GM20000 (cell line): ENCODE data around the gene NEK11.

Experiments used
- DNase-seq: peaks from one replicate; pipeline ENCODE4 v3.0.0; 2012; ENCODE audit warnings: low spot score
- TF ChIP-seq, protein P1 (sequence below): IDR thresholded peaks from 2 replicates; pipeline ENCODE4 v1.5.1; 2012; ENCODE audit warnings: mild to moderate bottlenecking, control low read depth; ENCODE audit errors: extremely low read depth, missing control alignments

The NEK11 gene

DNA sequence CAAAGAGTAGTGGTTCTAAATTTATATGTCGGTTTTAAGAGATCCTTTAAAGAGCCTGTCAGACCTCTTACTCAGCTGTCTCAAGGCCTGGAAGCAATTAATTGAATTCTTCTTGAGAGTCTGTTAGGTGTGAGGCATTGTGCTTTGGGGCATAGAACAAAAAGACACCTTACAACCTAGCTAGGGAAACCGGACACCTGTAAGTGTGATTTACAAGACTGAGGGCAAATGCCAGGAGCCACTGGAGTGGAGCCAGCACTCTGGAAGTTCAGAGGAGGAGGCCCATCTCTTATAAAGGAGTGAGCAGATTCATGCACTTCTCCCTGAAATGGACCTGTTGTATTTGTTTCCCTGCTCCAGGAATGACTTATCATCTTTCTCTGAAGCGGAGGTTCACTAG, 257.2 kb downstream of the NEK11 start:
- TF ChIP-seq, protein P1, sequence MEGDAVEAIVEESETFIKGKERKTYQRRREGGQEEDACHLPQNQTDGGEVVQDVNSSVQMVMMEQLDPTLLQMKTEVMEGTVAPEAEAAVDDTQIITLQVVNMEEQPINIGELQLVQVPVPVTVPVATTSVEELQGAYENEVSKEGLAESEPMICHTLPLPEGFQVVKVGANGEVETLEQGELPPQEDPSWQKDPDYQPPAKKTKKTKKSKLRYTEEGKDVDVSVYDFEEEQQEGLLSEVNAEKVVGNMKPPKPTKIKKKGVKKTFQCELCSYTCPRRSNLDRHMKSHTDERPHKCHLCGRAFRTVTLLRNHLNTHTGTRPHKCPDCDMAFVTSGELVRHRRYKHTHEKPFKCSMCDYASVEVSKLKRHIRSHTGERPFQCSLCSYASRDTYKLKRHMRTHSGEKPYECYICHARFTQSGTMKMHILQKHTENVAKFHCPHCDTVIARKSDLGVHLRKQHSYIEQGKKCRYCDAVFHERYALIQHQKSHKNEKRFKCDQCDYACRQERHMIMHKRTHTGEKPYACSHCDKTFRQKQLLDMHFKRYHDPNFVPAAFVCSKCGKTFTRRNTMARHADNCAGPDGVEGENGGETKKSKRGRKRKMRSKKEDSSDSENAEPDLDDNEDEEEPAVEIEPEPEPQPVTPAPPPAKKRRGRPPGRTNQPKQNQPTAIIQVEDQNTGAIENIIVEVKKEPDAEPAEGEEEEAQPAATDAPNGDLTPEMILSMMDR, result no peak
- DNase-seq, result no peak

DNA sequence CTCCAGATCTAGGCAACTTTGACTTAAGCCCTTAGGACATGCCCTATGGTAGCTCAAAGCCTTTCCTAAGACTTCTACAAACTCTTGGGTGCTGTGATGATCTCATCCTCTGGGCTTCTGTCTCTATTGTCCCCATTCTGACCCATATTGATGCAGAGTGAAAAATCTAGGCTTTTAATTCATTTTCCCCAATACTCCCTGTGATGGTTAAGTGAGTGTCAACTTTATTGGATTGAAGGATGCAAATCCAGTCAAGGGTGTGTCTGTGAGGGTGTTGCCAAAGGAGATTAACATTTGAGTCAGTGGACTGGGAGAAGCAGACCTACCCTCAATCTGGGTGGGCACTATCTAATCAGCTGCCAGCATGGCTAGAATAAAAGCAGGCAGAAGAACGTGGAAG, 257.6 kb downstream of the NEK11 start:
- TF ChIP-seq, protein P1, result no peak
- DNase-seq, result no peak

DNA sequence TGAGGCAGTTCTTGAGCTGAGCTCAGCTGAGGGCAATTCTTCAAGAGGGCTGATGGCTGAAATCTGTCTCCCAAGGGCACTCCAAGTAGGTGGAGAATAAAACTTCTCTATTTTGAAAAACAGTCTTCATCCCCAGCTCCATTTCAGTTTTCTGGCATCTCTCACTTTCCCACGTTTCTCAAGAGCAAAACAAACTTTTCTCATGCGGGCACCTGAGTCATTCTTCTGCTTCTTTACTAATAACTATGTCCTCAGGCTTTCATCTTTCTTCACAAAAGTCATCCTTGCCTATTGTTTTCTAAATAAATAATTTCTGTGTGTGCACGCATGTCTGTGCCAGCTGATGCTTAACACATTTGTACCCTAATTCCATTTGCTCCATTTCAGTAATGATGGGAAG, 258.8 kb downstream of the NEK11 start:
- no peak for DNase-seq
- TF ChIP-seq, protein P1, result no peak

DNA sequence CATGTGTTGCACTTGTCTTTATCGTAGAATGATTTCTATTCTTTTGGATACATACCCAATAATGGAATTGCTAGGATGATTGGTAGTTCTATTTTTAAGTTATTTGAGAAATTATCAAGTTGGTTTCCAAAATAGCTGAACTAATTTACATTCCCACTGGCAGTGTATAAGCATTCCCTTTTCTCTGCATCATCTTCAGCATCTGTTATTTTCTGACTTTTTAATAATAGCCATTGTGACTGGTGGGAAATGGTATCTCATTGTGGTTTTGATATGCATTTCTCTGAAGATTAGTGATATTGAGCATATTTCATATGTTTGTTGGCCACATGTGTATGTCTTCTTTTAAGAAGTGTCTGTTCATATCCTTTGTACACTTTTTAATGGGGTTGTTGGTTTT, 273.2 kb downstream of the NEK11 start:
- no peak for DNase-seq
- TF ChIP-seq, protein P1, result no peak

DNA sequence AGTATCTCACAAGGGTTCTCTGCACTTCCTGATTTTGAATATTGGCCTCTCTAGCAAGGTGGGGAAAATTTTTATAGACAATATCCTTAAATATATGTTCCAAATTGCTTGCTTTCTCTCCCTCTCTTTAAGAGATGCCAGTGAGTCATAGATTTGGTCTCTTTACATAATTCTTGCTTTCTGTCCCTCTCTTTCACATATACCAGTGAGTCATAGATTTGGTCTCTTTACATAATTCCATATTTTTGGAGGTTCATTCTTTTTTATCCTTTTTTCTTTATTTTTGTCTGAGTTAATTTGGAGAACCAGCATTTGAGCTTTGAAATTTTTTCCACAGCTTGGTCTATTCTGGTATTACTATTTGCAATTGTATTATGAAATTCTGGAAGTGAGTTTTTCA, 277.2 kb downstream of the NEK11 start:
- no peak for DNase-seq
- TF ChIP-seq, protein P1, result no peak

DNA sequence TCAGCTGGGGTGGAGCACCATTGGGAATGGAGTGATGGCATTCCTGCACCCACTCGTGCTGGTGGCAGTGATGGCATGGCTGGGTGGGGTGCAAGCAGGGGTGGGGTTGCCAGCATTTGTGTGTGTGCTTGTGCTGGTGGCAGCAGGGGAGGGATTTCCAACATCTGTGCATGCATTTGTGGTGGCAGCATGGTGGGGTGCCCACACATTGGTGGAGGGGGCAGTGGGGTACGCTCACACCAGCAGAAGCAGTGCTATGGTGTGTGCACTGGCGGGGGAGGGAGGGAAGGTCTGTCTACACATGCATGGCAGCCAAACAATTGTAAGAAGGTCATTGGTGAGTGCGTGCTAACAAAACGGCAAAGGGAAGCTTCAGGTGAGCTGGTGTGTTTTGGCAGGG, 278.2 kb downstream of the NEK11 start:
- TF ChIP-seq, protein P1, result no peak

DNA sequence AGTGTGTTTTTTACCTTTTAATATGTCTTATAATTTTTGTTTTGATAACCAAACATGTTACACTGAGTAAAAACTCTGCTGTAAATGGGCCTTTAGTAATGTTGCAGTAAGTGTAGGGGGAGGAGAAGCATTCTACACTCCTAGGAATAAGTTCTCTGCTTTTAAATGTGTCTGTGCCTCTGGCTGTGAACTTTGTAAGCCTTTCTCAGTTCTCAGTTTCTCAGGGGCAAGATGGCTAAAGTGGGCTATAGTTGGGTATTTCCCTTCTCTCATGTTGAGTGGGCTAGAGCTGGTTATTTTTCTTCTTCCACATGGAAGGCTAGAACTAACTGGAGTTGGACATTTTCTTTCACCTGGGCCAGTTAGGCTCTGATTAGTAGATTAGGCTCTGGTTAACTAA, 279.6 kb downstream of the NEK11 start:
- TF ChIP-seq, protein P1, result no peak
- no peak for DNase-seq

More for the DNA sequence above, 278.2 kb downstream of the NEK11 start:
- no peak for DNase-seq
